AG09309 (cell line): ENCODE data around the gene TPM4.
"Not testable (repeated sequence)": the region's sequence is repeated elsewhere in the genome, so short reads cannot be mapped to it uniquely, and the experiment has no call there.

Experiments used
- DNase-seq: peaks from one replicate; pipeline ENCODE4 v3.0.0-alpha.2; 2010; ENCODE audit warnings: low read depth
- H3K4me3 ChIP-seq: 2 replicates; pipeline ENCODE4 v1.5.1; 2011; ENCODE audit warnings: mild to moderate bottlenecking, low read depth, low read length, moderate library complexity; ENCODE audit not compliant: control insufficient read depth
- TF ChIP-seq, protein P1 (sequence below): IDR thresholded peaks from 2 replicates; pipeline ENCODE4 v1.5.1; 2011; ENCODE audit warnings: mild to moderate bottlenecking, low read depth, low read length, inconsistent platforms; ENCODE audit not compliant: insufficient read depth, control insufficient read depth; ENCODE audit errors: missing control alignments

TPM4 gene

DNA sequence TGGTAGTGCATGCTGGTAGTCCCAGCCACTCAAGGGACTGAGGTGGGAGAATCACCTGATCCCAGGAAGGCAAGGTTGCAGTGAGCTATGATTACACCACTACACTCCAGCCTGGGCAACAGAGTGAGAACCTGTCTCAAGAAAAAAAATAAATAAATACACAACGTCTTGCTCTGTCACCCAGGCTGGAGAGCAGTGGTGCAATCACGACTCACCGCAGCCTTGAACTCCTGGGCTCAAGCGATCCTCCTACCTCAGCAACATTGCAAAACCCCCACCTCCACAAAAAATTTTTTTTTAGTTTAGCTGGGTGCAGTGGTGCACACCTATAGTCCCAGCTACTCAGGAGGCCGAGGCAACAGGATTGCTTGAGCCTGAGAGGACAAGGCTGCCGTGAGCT, 8.8 kb downstream of the TPM4 start:
- DNase-seq = no peak
- no peak overlapping the region for H3K4me3 ChIP-seq
- TF ChIP-seq, protein P1, sequence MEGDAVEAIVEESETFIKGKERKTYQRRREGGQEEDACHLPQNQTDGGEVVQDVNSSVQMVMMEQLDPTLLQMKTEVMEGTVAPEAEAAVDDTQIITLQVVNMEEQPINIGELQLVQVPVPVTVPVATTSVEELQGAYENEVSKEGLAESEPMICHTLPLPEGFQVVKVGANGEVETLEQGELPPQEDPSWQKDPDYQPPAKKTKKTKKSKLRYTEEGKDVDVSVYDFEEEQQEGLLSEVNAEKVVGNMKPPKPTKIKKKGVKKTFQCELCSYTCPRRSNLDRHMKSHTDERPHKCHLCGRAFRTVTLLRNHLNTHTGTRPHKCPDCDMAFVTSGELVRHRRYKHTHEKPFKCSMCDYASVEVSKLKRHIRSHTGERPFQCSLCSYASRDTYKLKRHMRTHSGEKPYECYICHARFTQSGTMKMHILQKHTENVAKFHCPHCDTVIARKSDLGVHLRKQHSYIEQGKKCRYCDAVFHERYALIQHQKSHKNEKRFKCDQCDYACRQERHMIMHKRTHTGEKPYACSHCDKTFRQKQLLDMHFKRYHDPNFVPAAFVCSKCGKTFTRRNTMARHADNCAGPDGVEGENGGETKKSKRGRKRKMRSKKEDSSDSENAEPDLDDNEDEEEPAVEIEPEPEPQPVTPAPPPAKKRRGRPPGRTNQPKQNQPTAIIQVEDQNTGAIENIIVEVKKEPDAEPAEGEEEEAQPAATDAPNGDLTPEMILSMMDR = no peak

DNA sequence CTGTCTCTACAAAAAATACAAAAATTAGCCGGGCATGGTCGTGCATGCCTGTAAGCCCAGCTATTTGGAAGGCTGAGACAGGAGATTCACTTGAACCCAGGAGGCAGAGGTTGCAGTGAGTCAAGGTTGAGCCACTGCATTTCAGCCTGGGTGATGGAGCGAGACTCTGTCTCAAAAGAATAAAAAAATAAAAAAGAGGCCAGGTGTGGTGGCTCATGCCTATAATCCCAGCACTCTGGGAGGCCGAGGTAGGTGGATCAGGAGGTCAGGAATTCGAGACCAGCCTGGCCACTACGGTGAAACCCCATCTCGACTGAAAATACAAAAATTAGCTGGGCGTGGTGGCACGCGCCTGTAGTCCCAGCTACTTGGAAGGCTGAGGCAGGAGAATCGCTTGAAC, 11.1 kb downstream of the TPM4 start:
- DNase-seq = not testable (repeated sequence)

DNA sequence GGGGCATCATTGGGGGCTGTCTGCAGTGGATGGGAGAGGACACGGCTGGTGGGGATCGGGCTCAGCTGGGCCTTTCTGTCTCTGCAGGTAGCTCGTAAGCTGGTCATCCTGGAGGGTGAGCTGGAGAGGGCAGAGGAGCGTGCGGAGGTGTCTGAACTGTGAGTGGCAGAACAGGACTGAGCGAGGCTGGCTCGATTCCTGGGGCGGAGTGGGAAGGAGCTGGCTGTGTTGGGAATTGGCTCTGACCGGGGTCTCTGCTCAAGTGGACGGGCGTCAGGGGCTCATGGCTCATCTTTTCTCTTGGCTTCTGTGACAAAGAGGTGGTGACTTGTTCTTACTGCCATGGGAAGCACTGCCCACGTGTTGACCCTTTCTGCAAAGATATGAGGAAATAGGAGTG, 11.6 kb downstream of the TPM4 start:
- TF ChIP-seq, protein P1 = no peak
- H3K4me3 ChIP-seq = no peak overlapping the region
- no peak for DNase-seq

More for the DNA sequence above, 11.1 kb downstream of the TPM4 start:
- not testable (repeated sequence) for H3K4me3 ChIP-seq

DNA sequence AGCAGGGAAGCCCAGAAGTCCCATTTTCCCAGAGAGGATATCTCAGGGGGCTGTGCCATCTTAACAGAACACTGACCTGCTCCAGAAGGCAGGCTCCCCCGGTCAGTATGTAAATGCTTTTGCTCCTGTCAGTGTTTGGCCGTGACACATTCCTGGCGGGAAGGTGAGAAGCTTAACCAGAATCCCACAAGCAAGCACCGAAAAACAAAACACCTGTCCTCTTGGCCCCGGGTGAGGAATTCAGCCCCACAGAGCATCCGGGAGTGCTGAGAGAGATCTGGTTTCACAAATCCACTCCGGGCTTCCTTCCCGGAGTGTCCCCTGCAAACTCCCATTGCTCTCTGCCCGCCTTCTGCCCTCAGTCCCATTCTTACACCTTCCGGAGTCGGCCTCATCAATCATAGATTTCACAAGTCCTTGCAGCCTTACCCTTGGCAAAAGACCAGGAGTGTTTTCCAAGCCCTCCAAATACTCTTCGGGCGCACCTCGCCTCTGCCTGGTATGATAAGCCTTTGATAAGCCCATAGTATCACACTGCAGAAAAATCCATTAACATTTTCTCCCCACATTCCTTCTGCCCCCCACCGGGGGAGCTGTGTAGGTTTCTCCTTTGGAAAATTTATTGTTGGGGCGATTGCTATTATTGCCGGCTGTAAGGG, 12.2 kb downstream of the TPM4 start:
- DNase-seq = no peak
- TF ChIP-seq, protein P1 = no peak
- H3K4me3 ChIP-seq = no peak overlapping the region

DNA sequence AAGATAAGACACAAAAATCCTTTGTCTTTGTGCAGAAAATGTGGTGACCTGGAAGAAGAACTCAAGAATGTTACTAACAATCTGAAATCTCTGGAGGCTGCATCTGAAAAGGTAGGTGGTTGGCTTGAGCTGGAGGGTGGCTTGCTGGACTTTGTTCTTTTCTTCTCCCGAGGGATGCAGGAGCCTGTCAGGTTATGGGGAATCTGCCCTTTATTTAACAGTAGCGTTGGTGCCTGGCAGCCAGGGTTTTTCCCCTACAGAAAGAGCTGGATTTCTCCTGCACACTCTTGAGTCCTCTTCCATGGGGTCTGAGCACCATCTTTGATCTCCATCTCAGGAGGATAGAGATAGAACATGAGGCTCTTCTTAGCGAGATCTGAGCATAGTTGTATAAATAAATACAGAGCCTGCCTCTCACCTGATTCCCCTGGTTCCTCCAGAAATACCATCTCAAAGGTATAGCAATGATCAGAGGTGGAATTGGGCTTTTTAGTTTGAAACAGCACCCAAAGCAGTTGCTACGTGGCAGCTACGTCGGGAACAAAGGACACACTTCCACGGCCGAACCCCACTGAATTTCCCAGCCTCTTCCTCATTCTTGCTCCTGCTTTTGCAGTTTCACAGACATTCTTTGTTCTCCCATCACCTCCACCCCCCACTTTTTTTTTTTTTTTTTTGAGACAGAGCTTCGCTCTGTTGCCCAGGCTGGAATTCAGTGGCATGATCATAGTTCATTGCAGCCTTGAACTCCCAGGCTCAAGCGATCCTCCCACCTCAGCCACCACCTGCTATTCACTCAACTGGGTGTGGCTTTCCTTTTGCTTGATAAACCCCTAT, 12.9 kb downstream of the TPM4 start:
- DNase-seq = no peak
- TF ChIP-seq, protein P1 = no peak
- H3K4me3 ChIP-seq = no peak overlapping the region

DNA sequence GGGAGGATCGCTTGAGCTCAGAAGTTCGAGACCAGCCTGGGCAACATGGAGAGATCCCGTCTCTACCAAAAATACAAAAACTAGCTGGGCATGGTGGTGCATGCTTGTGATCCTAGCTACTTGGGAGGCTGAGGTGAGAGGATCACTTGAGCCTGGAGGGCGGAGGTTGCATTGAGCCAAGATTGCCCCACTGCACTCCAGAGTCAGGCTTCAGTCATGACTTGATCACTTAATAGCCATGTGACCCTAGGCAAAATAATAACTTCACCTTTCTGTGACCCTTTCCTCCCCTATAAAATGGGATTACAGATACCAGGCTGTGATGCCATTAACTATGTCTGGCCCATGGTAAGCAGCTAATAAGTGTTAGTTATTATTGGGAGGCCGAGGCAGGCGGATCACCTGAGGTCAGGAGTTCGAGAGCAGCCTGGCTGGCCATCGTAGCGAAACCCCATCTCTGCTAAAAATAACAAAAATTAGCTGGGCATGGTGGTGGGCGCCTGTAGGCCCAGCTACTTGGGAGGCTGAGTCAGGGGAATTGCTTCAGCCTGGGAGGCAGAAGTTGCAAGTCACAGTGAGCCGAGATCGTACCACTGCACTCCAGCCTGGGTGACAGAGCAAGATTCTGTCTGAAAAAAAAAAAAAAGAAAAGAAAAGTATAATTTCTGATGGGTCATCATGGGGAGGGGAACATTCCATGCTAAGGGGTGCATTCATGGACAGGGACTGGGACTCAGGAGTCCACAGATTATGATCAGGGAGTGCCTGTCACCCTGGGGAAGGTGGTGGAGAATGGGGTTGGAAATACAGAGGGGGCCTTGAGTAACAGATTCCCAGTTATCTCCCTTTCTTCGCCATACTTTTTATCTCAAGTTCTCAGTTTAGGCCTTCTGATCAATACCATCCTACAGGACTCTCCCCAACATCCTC, 15.5 kb downstream of the TPM4 start:
- TF ChIP-seq, protein P1 = no peak
- H3K4me3 ChIP-seq = no peak overlapping the region
- no peak for DNase-seq
